ENCODE results near the gene PDIA2.

DNA sequence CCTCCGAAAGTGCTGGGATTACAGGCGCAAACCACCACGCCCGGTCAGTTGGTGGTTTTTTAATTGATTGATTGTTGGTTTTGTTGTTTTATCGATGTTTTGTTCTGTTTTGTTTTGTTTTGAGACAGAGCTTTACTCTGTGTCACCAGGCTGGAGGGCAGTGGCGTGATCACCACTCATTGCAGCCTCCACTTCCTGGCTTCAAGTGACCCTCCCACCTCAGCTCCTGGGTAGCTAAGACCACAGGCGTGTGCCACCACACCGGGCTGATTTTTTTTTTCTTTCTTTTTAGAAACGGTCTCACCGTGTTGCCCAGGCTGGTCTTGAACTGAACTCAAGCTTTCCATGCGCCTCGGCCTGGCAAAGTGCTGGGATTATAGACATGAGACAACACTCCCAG, 35.9 kb upstream of the PDIA2 start:
- TF ChIP-seq, protein P1, sequence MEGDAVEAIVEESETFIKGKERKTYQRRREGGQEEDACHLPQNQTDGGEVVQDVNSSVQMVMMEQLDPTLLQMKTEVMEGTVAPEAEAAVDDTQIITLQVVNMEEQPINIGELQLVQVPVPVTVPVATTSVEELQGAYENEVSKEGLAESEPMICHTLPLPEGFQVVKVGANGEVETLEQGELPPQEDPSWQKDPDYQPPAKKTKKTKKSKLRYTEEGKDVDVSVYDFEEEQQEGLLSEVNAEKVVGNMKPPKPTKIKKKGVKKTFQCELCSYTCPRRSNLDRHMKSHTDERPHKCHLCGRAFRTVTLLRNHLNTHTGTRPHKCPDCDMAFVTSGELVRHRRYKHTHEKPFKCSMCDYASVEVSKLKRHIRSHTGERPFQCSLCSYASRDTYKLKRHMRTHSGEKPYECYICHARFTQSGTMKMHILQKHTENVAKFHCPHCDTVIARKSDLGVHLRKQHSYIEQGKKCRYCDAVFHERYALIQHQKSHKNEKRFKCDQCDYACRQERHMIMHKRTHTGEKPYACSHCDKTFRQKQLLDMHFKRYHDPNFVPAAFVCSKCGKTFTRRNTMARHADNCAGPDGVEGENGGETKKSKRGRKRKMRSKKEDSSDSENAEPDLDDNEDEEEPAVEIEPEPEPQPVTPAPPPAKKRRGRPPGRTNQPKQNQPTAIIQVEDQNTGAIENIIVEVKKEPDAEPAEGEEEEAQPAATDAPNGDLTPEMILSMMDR (IDR thresholded peaks at IDR 0.05), result no peak
- TF ChIP-seq POLR2A (IDR thresholded peaks at IDR 0.05), result no peak
- no peak for TF ChIP-seq EP300 (IDR thresholded peaks at IDR 0.05)
- no peak for TF ChIP-seq POLR2AphosphoS5 (IDR thresholded peaks at IDR 0.05)

Data from upper lobe of left lung (tissue), 4 donors.